NK-92 treated with Interleukin-12 subunit alpha and Interleukin-12 subunit beta, amount 100 ng/mL, for 24 hours (cell line): ENCODE measurements around the gene SPTAN1.
"Not testable (repeated sequence)": the region's sequence is repeated elsewhere in the genome, so short reads cannot be mapped to it uniquely, and the experiment has no call there.

ENCODE experiments used
- DNase-seq: peaks from one replicate; lab custom pipeline; 2025; lab: John Stamatoyannopoulos, UW

The SPTAN1 gene

DNA sequence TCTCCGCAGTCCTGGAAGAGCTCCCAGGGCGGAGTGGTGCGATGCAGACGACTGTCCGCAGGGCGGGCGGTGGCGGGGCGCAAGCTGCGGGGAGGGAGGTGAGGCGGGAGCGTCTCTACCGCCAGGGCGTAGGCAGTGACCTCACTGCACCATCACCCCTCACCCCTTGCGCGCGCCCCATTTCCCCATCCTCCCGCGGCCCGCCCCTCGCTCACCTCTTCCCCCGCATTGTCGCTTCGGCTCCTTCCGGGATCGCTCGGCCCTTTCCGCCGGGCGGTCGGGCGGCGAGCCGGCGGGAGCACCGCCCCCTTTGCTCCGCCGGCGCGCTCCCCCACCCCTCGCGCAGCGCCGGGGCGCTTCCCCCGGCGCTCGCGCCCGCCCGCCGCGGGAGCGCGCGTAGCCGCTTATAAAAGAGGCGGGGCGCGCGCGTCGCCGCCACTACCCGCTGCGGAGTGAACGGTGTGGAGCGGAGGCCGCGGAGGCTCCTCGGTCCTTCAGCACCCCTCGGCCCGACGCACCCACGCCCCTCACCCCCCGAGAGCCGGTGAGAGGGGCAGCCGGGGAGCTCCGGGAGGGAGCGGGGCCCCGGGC is at the start of gene SPTAN1:
TSS of gene SPTAN1 (plus strand) at position 435 of the 591 bp plus-strand sequence. CDS start 14,154 bp downstream, outside the sequence.
- DNase-seq, result peak; percentile 86

DNA sequence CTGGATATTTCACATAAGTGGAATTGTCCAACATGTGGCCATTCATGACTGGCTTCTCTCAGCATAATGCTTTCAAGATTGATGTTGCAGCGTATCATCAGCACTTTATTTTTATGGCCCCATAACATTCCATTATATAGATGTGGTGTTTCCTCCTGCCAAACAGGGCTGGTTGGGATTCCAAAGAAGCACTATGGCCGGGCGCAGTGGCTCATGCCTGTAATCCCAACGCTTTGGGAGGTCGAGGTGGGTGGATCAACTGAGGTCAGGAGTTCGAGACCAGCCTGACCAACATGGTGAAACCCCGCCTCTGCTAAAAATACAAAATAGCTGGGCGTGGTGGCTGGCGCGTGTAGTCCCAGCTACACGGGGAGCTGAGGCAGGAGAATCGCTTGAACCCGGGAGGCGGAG is 49.0 kb upstream of the SPTAN1 start:
- not testable (repeated sequence) for DNase-seq

DNA sequence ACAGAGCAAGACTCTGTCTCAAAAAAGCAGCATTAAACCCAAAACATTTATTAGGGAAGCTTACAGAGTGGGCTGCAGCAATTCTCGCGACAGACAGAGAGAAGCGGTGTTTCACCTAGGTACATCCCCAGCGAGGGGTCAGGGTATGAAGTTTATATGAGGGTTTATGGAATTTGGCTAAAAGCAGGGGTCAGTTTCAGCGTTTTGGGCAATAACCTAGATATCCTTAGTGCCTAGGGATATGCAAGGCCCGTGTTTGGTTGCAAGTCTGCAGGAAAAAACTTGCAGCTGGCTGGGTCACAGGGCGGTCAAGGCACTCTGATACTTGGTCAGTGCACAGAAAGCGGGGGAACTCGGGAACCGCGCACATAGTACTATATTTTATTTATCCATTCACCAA is 48.5 kb upstream of the SPTAN1 start:
- no peak for DNase-seq

DNA sequence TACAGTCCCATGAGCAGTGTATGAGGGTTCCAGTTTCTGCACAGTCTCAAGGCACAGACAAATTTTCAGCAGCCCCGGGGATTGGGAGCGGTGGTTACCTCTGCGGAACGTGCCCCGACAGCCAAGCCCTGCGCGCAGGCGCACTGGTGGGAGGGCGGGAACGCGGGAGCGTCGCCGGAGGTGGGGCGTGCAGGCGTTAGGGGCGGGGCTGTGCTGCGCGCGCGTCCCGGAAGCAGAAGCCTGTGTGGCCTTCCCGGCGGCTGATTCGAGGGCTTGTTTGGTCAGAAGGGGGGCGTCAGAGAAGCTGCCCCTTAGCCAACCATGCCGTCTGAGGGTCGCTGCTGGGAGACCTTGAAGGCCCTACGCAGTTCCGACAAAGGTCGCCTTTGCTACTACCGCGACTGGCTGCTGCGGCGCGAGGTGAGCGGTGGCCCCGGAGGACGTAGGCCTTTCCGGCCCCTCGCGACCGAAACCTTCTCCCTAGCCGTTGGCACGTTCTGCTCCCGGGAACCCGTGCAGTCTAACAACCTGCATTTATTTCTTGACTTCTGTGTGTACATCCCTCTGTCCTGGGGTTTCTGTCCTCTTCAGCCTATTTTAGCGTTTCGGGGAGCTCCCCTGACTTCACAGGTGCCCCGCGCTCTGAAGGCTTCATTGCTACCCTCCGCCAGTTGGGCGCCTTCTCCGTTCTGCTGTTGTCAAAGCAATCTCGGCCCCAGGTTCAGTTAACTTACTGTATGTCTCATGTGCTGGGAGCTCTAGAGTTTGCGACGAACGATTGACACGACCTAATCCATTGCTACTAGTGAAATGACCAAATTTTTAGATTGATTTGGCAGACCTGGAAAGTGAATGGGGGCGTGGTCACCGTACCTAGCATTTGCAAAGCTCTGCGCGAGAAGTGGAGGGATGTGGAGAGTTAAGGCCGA is 47.6 kb upstream of the SPTAN1 start, which contains the start of gene GLE1:
TSS of gene GLE1 (plus strand) at position 235 of the 929 bp plus-strand sequence. CDS start at position 322, 87 bp downstream.
- peak; percentile 92 for DNase-seq

DNA sequence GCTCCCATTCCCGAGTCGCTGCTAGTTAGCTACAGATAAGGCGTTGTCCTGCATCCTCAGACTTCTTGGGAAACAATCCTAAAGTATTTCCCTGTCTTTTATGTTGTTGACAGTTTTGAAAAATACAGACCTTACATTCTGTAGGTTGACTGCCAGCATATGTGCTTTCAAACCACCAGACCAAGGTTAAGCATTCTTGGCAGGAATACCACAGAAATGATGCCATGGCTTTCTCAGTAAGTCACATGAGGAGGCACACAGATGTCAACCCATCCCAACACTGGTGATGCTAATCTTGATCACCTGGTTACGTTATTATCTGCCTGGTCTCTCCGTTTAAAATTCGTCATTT is 47.0 kb upstream of the SPTAN1 start:
- DNase-seq, result no peak

DNA sequence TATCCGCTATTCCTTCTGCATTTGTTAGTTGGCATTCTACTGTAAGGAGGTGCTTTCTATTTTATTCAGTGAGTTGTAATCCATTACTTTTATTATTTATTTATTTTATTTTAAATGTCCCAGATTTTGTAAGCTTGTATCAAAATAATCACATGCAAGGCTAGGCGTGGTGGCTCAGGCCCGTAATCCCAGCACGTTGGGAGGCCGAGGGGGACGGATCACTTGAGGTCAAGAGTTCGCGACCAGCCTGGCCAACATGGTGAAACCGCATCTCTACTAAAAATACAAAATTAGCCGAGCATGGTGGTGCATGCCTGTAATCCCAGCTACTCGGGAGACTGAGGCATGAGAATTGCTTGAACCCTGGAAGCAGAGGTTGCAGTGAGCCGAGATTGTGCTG is 46.5 kb upstream of the SPTAN1 start:
- DNase-seq, result not testable (repeated sequence)

DNA sequence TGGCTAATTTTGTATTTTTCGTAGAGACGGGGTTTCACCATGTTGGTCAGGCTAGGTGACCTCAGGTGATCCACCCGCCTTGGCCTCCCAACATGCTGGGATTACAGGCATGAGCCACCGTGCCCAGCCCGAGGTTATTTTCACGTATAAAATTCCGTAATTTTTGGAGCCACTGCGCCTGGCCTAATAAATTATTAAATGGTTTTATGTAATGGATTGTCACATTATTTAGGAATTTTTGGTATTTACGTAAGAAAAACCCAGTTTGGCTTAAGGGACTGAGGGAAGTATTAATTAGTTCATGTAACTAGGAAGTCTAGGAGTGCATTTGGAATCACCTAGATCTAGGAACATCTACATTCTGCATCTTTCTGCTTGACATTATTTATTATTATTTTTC is 39.6 kb upstream of the SPTAN1 start:
- no peak for DNase-seq

DNA sequence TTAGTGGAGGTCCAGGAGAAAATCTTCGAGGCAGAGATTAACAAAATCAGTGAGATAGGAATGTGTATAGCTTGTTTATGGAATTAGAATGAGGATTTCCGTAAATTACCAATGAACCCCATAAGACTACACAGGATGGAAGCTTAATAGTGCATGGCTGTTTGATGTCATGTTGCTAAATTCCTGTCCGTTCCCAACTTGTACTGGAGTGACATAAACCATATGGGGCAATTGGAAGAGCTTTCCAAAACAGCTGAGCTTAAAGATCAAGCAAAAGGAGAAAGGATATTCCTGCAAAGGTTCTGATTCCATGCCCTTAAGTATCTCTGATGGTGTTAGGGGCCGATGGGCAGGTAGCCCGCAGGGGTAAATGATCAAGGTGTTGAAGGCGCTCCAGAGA is 30.4 kb upstream of the SPTAN1 start:
- no peak for DNase-seq

DNA sequence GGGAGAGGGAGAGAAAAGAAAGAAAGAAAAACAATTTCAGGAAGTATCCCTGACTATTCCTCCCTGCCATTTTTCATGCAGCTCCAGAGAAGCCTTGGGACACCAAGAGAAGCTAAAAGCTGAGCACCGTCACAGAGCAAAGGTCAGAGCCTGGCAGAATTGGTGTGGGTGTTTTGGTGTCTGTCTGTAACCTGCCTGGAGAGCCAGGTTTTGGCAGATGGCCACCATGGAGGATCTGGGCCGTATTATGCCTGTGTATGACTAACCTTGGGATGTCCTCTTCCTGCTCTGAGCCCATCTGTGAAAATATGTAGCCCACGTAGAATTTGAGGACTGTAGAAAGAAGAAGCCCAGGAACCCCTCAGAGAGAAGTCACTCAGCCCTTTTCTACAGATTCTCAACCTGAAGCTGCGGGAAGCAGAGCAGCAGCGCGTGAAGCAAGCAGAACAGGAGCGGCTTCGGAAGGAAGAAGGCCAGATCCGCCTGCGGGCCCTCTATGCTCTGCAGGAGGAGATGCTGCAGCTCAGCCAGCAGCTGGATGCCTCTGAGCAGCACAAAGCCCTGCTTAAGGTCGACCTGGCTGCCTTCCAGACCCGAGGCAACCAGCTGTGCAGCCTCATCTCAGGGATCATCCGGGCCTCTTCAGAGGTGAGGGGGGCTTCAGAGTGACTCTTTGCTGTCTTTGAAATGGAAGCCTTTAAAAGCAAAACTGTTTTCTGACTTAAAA is 29.0 kb upstream of the SPTAN1 start:
- no peak for DNase-seq

DNA sequence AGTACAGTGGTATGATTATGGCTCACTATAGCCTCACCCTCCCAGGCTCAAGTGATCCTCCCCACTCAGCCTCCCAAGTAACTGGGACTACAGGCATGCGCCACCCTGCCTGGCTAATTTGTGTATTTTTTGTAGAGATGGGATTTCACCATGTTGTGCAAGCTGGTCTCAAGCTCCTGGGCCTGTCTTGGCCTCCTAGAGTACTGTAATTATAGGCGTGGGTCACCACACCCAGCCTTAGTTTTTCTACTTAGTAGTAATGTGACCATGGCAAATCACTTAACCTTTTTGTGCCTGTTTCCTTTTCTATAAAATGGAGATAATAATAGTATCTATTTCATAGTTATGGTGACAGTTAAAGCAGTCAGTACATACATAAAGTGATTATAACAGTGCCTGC is 25.7 kb upstream of the SPTAN1 start:
- no peak for DNase-seq

DNA sequence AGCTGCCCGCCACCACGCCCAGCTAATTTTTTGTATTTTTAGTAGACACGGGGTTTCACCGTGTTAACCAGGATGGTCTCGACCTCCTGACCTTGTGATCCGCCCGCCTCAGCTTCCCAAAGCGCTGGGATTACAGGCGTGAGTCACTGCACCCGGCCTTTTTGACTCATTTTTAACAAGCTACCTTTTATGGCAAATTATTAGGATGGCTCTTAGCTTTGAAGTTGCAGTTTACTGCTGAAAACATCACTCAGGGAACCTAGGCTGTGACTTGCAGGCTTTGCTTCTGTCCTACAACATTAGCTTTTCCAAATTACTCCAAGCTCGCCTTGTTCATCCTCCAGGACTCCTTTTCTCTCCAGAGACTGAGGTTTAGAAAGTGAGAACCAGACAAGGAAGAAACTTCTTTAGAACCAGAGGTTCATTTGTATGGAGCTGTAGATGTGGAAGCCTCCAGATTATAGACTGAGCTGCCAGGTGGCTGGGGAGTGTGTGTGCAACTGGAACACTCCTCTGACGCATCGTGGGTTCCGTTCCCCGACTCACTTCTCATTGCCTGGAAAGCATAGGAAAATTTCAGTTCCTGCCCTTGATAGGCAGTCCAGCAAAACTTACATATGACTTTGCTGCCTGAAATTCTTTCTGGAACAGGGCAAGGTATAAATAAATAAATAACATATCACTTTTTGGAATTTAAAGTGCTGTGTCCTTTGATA is 23.8 kb upstream of the SPTAN1 start:
- DNase-seq, result no peak

DNA sequence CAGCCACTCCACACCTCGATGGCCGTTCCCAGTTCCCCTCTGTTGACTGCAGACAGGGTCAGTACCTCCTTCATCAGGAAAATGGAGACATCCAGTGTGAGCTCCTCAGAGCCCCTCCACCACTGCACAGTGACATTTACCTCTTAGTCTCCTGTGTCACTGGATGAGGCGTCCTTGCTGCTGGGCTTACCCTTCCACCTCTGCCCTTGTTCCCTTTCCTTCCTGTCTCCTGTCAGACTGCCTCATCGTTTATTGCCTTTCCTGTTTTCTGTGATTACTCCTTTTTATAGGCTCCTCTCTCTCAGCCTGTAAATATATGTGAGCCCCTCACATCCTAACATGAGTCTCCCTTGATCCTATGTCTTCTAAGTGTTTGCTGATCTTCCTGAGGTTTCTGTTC is 23.2 kb upstream of the SPTAN1 start:
- no peak for DNase-seq

DNA sequence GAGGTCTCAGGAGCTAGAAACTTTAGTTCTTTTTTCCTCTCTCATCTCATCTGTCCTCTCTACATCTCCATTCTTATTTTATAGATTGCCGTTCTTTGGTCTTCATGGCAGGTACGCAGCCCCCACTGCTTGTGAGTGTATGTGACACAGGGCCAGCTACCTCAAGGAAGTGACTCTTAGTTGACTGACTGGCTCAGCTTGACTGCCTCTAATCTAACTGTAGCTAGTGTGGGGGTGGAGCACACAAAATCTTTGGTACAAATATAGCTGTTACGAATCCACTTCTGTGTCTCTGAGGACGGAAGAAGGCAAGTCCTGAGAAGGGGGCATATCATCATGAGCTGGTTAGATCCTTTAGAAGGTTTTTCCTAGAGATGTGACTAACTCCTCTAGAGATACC is 19.8 kb upstream of the SPTAN1 start:
- DNase-seq, result no peak

DNA sequence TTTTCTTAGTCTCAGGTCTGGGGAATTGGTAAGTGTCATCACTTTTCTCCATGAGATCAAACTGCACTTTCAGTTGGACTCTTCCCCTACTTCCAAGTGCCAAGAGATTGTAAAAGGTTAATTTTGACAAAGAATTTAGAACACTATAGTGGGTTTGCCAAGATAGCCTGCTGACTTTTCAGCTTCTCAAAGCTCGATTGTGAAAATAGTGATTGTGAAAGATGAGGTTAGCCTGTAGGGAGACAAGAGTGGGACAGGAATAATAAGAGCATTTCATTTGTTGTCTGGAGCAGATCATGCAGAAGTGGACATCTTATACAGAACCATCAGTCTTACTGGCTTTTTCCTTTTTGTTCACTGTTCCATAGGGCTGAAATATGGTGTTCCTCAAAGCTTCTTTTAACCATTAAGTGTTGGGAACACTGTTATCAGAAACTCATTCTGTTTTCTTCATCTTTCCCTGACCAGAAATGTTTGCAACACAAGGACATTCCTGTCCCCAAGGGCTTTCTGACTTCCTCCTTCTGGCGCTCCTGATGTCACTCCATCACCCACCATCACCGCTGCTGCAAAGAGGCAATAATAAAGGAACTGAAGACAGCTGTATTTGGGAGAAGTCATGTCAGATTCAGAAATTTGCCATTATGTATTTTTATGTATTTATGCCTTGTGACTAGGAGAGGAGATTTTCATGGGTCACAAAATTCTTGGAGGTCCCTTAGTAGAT is 11.6 kb upstream of the SPTAN1 start:
- DNase-seq, result no peak

DNA sequence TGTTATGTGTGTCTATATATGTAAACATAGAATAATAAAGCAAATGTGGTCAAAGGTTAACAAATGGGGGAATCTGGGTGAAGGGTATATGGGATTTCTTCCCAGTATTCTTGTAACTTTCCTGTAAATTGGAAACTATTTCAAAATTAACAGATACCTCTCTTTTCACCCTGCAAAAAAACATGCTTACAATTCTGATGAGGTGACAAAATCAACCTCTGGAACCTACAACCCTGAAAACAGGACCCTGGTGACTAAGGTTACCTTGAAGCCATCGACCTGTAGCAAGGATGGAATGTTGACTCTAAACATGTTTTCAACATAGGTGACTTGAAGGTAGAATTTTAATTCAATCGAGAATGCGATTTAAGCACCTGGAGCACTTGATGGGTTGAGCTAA is 5.9 kb upstream of the SPTAN1 start:
- DNase-seq, result no peak

DNA sequence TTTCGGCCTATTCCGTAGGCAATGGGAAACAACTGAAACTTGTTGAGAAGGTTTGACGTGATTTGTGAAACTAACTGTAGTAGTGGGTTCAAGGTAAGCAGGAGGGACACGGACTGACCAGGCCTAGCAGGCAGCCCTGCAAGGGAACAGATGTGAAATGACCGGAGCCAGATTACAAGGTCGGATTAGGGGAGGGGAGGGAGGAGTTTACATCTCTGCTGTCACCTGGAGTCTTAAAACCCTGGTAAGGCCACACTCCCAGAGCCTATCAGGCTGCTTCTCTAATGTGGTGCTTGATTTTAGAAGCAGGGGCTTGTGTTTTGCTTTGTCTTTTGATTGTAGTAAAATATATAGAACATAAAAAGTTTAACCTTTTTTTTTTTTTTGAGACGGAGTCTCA is 3.5 kb upstream of the SPTAN1 start:
- no peak for DNase-seq

DNA sequence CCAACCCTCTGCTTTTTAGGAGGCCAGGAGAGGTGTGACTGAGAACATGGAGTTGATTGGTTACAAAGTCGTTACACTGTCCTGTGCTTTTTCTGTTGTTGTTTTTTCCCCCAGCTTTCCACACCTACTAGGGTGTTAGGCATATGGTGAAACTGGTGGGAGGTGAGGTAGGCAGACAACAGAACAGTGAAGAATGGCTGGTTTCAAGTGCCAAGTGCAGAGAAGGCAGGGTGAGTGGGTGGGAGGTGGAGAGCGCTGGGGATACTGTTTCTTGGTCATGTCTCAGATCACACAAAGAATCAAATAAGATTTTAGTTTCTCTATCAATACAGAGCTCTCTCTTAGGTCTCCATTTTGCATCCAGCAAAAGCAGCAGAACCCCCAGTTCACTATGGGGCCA is 2.2 kb upstream of the SPTAN1 start:
- DNase-seq, result no peak

DNA sequence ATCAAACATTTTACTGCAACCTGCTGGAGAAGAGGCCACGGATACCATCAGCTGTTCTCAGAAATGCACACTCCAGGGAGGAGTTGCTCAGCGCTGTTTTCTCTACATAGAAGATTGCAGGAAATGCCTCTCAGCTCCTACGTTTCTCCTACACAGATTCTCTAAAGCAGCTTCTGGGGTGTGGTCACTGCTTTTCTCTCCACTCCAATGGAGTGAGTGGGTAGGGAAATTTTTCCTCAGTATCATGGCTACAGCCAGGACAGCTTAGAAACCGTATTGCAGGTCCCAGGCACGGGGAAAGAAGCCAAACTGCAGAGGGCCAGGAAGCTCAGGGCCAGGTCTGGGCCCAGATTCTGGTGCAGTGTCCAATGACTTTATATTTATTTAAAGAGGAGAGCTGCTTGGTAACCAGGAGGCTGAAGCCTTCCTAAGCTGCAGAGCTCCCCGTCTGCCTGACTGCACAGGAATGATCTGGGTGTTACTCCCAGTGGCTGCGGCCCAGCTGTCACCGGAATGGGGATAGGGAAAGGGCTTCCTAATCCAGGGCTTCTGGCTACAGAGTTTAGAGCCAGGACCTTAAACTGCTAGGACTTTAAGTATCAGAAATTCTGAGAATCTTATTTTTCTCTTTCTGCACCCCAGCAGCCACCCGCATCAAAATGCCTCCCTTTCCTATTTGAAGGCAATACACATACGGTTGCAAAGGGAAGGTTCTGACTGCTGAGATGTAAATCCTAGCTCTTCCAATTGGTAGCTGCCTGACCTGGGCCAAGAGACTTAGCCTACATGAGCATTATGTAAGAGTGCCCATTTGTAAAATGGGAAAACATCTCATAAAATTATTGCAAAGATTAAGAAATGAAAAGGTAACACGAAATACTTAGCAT is 1.4 kb upstream of the SPTAN1 start:
- no peak for DNase-seq

DNA sequence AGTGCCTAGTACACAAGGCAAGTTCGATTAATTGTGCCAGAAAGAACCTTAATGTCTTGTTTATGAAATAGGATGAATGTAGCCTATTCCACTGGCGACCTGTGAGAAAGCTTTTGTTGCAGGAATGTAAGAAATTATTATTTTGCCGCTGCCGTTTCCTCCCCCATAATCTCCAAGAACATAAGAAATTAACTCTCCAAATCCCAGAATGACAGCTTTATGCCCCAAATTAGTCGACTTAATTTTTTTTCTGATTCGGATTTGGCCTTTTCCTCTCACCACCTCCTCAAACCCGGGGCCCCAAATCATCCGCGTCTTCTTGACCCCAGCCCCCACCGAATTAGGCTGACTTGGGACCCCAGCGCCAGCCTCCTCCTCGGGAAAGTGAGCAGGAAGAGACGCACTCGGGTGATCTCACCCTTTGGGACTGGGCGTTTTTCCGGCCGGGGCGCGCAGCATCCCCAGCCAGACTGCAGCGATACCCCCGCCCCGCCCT is 682 bp upstream of the SPTAN1 start:
- DNase-seq, result no peak

DNA sequence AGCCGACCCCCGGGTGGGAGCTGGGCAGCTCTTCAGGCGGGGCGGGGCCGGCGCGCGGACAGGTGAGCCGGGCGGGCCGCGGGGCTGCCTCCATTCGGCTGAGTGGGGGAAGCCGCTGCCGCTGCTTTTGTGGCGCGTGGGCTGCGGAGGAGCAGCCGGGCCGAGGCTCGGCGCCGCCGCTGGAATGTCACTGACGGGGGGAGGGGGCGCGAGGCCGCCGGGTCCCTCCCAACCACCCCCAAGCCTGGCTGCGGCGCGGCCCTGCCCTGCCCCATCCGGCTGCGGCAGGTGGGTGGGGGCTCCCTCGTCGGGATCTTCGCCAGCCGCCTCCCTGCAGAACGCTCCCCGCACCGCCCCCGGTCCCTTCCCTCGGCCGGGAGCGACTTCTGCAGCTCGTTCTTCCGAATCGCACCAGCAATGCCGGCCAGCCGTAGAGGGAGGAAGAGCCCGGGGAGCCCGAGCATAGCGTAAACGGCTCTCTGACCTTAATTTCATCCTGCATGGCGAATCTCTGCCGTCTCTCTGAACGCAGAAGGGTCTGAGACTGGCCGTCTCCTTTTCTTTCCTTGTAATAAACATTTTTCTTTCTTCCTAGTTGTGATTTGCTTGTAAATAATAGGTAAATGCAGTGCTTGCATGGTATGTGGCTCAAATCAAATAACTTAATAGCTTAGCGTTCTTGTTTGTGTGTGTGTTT is 505 bp downstream of the SPTAN1 start:
- peak; percentile 59 for DNase-seq
